A673 (cell line): ENCODE results near the gene MXD1. TPM values are rescaled to one million over a fixed set of nuclear protein-coding genes. Genes with fewer than 3 reads are reported as not detected.

Source experiments
- BruUV-seq: library from RNA; stranded (reverse); fragments of 400-500 nt; replicated peaks from 2 replicates; lab custom pipeline; 2021; lab: Mats Ljungman, UMichigan
- CTCF ChIA-PET: fragments of 300-600 bp; sonication (Branson Sonifier 250); formaldehyde crosslinking; loops from one replicate; lab custom pipeline; 2022; ENCODE audit warnings: antibody characterized with exemption; lab: Charles Lee
- POLR2A ChIA-PET: fragments of 300-600 bp; sonication (Branson Sonifier 250); formaldehyde crosslinking; loops from one replicate; lab custom pipeline; 2022; ENCODE audit warnings: antibody characterized with exemption; ENCODE audit not compliant: low non-redundant PET; lab: Charles Lee
- DNase-seq: peaks from one replicate; pipeline ENCODE4 v3.0.0-alpha.2; 2015; ENCODE audit warnings: low spot score
- H3K27ac ChIP-seq: fragments of 200-600 bp; sonication (generic); 2 replicates; pipeline ENCODE4 v1.5.1; 2016; ENCODE audit warnings: mixed run types, low read depth, mild to moderate bottlenecking, mixed read lengths, antibody characterized with exemption, low read length; ENCODE audit not compliant: poor library complexity, severe bottlenecking
- H3K27me3 ChIP-seq: fragments of 200-600 bp; sonication (generic); replicated peaks from 2 replicates; pipeline ENCODE4 v1.6.1; 2017; ENCODE audit warnings: mixed run types, low read depth, mild to moderate bottlenecking, mixed read lengths, antibody characterized with exemption, low read length; ENCODE audit not compliant: insufficient read depth, poor library complexity
- H3K36me3 ChIP-seq: fragments of 200-600 bp; sonication (generic); 2 replicates; pipeline ENCODE4 v1.6.1; 2016; ENCODE audit warnings: mixed run types, mild to moderate bottlenecking, mixed read lengths, antibody characterized with exemption, low read length; ENCODE audit not compliant: insufficient read depth, poor library complexity, severe bottlenecking
- H3K4me1 ChIP-seq: fragments of 200-600 bp; sonication (generic); 2 replicates; pipeline ENCODE4 v1.6.1; 2017; ENCODE audit warnings: mixed run types, mild to moderate bottlenecking, mixed read lengths, antibody characterized with exemption, low read length; ENCODE audit not compliant: insufficient read depth, poor library complexity, severe bottlenecking
- H3K4me3 ChIP-seq: fragments of 200-600 bp; sonication (generic); 2 replicates; pipeline ENCODE4 v1.5.1; 2016; ENCODE audit warnings: low read depth, mixed run types, mild to moderate bottlenecking, mixed read lengths, low read length; ENCODE audit not compliant: poor library complexity, severe bottlenecking
- H3K9me3 ChIP-seq: fragments of 200-600 bp; sonication (generic); 2 replicates; pipeline ENCODE4 v1.6.1; 2016; ENCODE audit warnings: mixed run types, low read depth, mild to moderate bottlenecking, mixed read lengths, antibody characterized with exemption, low read length; ENCODE audit not compliant: poor library complexity, severe bottlenecking
- EZH2 ChIP-seq: fragments of 200-600 bp; sonication (generic); IDR thresholded peaks from 2 replicates; pipeline ENCODE4 v1.6.1; 2017; ENCODE audit warnings: borderline replicate concordance, low read depth, mild to moderate bottlenecking, mixed read lengths, antibody characterized with exemption, low read length; ENCODE audit not compliant: poor library complexity, severe bottlenecking
- intact Hi-C: fragments of 100-400 bp; cut with micrococcal nuclease; formaldehyde crosslinking; loops from one replicate; pipeline ENCODE4 v1.10.0; 2022; ENCODE audit not compliant: unreplicated experiment
- total RNA-seq: library from RNA; stranded (reverse); gene quantifications from 2 replicates; pipeline ENCODE4 v1.2.3, GENCODE V29; 2021
- TF ChIP-seq, protein P1 (sequence below): fragments of 300-800, 200-600 bp; sonication (generic); conservative IDR thresholded peaks from 2 replicates; pipeline ENCODE4 v1.5.1; 2017; ENCODE audit warnings: low read depth, mild to moderate bottlenecking, antibody characterized with exemption, low read length, moderate library complexity, mixed read lengths

Gene MXD1
- total RNA-seq, 1 experiment from 2014 or later, result 3.7 TPM

DNA sequence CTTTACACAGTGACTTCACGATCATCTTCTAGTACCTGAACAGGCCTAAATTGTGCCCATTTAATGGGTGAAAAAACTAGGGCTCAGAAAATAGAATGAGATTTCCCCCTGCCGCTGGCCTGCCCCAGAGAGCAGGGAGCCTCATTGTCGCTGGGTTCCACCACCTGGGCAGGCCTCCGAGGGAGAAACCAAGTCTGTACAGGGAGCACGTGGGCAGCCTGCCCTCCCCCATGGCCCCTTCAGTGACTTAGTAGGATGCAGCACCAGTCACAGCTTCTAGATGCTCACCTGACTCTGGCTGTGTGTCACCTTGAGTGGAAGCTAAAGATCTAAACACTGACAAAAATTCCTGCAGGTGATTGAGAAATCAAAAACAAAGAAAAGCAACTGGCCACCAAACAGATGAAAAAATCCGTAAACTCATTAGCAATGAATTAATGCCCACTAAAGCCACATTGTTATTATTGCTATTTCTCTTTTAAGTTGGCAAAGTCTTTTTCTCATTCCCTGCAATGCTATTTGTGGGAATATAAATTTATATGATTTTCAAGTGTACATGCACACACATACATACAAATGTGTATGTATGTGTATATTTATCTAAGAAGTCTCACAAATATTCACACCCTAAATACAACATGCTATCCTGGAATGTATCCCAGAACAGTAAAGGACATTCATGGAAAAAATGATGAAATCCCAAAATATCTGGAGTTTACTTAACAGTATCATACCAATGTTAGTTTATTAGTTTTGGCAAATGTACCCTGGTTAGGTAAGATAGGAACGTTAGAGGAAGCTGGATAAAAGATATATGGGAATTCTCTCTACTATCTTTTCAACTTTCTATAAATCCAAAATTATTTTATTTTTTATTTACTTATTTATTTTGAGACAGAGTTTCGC, 65.2 kb downstream of the MXD1 start:
- Histone ChIP-seq H3K4me1 (no peaks in the 10 kb centered on the region), H3K27ac (no peak overlapping the region), H3K36me3 (no peaks in the 10 kb centered on the region), H3K4me3 (no peak overlapping the region), H3K9me3 (no peaks in the 10 kb centered on the region), H3K27me3 (no peaks in the 10 kb centered on the region)
- ChIA-PET CTCF (no interaction called here), POLR2A (interaction anchor here (0.6 kb wide), 1 partner anchor 28 kb away, joined by 3 read pairs; no protein-coding TSS in a partner anchor)
- intact Hi-C loops, result no loop called here
- no peak for TF ChIP-seq EZH2
- TF ChIP-seq, protein P1, sequence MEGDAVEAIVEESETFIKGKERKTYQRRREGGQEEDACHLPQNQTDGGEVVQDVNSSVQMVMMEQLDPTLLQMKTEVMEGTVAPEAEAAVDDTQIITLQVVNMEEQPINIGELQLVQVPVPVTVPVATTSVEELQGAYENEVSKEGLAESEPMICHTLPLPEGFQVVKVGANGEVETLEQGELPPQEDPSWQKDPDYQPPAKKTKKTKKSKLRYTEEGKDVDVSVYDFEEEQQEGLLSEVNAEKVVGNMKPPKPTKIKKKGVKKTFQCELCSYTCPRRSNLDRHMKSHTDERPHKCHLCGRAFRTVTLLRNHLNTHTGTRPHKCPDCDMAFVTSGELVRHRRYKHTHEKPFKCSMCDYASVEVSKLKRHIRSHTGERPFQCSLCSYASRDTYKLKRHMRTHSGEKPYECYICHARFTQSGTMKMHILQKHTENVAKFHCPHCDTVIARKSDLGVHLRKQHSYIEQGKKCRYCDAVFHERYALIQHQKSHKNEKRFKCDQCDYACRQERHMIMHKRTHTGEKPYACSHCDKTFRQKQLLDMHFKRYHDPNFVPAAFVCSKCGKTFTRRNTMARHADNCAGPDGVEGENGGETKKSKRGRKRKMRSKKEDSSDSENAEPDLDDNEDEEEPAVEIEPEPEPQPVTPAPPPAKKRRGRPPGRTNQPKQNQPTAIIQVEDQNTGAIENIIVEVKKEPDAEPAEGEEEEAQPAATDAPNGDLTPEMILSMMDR, result no peak
- no TSS peak for BruUV-seq
- no peak for DNase-seq

DNA sequence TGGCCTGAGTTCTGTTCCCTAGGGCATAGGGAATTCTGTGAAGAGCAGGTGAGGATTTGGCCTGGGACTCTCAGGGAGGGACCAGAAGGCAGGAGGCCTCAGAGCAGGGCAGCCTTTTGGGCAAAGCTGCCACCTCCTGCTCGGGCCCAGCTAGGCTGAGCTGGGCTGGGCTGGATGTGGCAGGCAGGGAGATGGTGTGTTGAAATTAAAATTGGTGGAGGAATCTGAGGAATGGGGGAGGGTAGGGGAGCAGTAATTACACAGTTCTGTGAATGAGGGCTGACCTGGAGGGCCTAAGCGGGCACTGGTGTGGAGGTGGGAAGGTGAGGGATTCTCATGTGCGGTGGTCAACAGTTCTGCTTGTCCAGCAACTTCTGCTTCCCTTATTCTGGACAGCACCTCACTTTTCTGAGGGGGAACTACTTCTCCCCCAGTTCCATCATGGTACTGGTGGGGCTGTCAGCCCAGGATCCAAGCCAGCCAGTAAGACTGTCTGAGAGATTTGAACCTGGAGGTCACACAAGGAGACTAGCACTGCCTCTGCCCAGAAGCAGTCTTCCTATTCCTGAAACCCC, 68.6 kb downstream of the MXD1 start:
- intact Hi-C loops, result no loop called here
- CTCF ChIA-PET, result no interaction called here
- no TSS peak for BruUV-seq

DNA sequence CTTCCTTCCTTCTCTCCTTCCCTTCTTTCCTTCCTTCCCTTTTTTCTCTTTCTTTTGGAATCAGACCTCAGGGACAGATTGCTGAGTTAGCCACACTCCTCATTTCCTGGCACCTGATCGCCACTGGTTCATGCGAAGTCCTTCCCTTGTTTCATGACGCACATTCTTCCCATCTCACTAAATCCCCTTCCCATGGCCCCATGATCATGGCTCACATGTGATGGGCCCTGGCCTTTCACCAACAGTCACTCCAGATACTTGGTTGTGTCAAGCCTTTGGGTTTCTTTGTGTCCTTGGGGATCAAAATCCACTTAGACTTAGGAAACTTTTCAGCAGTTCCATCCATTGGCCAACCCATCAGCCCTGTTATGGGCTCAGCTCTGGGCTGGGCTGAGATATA, 70.3 kb downstream of the MXD1 start:
- CTCF ChIA-PET, result no interaction called here
- TF ChIP-seq, protein P1, result no peak
- no peak for TF ChIP-seq EZH2
- Histone ChIP-seq H3K4me3 (no peak overlapping the region), H3K27me3 (no peaks in the 10 kb centered on the region), H3K27ac (no peak overlapping the region), H3K9me3 (no peaks in the 10 kb centered on the region), H3K36me3 (no peaks in the 10 kb centered on the region), H3K4me1 (no peaks in the 10 kb centered on the region)
- BruUV-seq, result no TSS peak
- no peak for DNase-seq
- POLR2A ChIA-PET, result no interaction called here
- intact Hi-C loops, result no loop called here

More for the DNA sequence above, 68.6 kb downstream of the MXD1 start:
- Histone ChIP-seq H3K9me3 (no peaks in the 10 kb centered on the region), H3K27me3 (no peaks in the 10 kb centered on the region), H3K4me3 (no peak overlapping the region), H3K27ac (no peak overlapping the region), H3K4me1 (no peaks in the 10 kb centered on the region), H3K36me3 (no peaks in the 10 kb centered on the region)
- POLR2A ChIA-PET, result no interaction called here
- no peak for DNase-seq
- TF ChIP-seq EZH2, result no peak
- TF ChIP-seq, protein P1, result no peak
